Upper lobe of left lung (tissue), 6 donors: ENCODE data around the gene DENND1A. TPM values are rescaled to one million over a fixed set of nuclear protein-coding genes. Genes with fewer than 3 reads are reported as not detected.

Experiments
- ATAC-seq, 2 donors: fragments of 200-7000 bp; cut with Tn5 transposase; one replicate each; pipeline ENCODE4 v1.9.1; 2022; ENCODE audit warnings: mild to moderate bottlenecking in 2 of 2, moderate library complexity in 2 of 2; ENCODE audit not compliant: low FRiP score in 2 of 2
- DNase-seq, 2 donors: peaks; one replicate each; pipeline ENCODE4 v3.0.0-alpha.2; 2019 to 2020
- H3K27ac ChIP-seq, 4 donors: fragments of 200-600 bp; sonication (generic); one replicate each; pipeline ENCODE4 v1.5.1; 2016 to 2019
- H3K27me3 ChIP-seq, 4 donors: fragments of 200-600 bp; sonication (generic); one replicate each; pipeline ENCODE4 v1.5.1; 2017 to 2019
- H3K36me3 ChIP-seq, 4 donors: fragments of 200-600 bp; sonication (generic); one replicate each; pipeline ENCODE4 v1.5.1; 2016 to 2019
- H3K4me1 ChIP-seq, 4 donors: fragments of 200-600 bp; sonication (generic); one replicate each; pipeline ENCODE4 v1.5.1; 2018 to 2019
- H3K4me3 ChIP-seq, 4 donors: fragments of 200-600 bp; sonication (generic); one replicate each; pipeline ENCODE4 v1.5.1; 2017 to 2019; ENCODE audit warnings: mild to moderate bottlenecking in 2 of 4, moderate library complexity in 1 of 4
- H3K9me3 ChIP-seq, 4 donors: fragments of 200-600 bp; sonication (generic); one replicate each; pipeline ENCODE4 v1.5.1; 2018 to 2019
- CTCF ChIP-seq, 6 experiments: fragments of 450-650 bp in 4 of 6; fragments of 200-600 bp in 2 of 6; sonication (generic) in 2 of 6; IDR thresholded peaks; one replicate each; pipeline ENCODE4 v1.5.1; 2016 to 2019; ENCODE audit warnings: antibody characterized with exemption in 6 of 6
- EP300 ChIP-seq, 4 donors: sonication (generic); formaldehyde crosslinking; IDR thresholded peaks; one replicate each; pipeline ENCODE4 v1.5.1; 2017; ENCODE audit warnings: antibody characterized with exemption in 4 of 4, control low read depth in 2 of 4
- POLR2A ChIP-seq, 4 donors: fragments of 450-650 bp; IDR thresholded peaks; one replicate each; pipeline ENCODE4 v1.5.1; 2016 to 2017; ENCODE audit warnings: antibody characterized with exemption in 4 of 4, mild to moderate bottlenecking in 2 of 4
- POLR2AphosphoS5 ChIP-seq, 2 donors: sonication (generic); formaldehyde crosslinking; IDR thresholded peaks; one replicate each; pipeline ENCODE4 v1.5.1; 2017; ENCODE audit warnings: antibody characterized with exemption in 2 of 2
- WGBS, 2 donors: methylation state at CpG; one replicate each; pipeline ENCODE4 v1.1.5; 2017 to 2018; 5-methylcytosine and 5-hydroxymethylcytosine counted together
- total RNA-seq, 6 donors: library from RNA; depleted of rRNA in 4 of 6; stranded (reverse); fragments of >200 nt in 4 of 6; gene quantifications; one replicate each; pipeline versions ENCODE4 v1.1.0 to v1.2.1, GENCODE V29; 2016 to 2021
- donor health status: DM: no; HTN: no; CAD: no; lungs with moderate emphysema.
- donor health status: DM: no; HTN: yes; CAD: no; lungs with severe emphysema.

The DENND1A gene
- total RNA-seq, 6 donors from 2014 or later, result 9.8 to 46.1 (median 16.0) TPM

- DNase-seq (no peak), ATAC-seq (no peak)
- Histone ChIP-seq H3K4me3 (no peak overlapping the region), H3K4me1 (peaks cover 0 to 8% (median 2%) of the 10 kb centered on the region in 4 donors), H3K36me3 (no peaks in the 10 kb centered on the region), H3K9me3 (peaks cover 0 to 12% (median 9%) of the 10 kb centered on the region in 4 donors), H3K27me3 (no peaks in the 10 kb centered on the region), H3K27ac (no peak overlapping the region)
- TF ChIP-seq EP300 (IDR thresholded peaks at IDR 0.05) (no peak), POLR2AphosphoS5 (IDR thresholded peaks at IDR 0.05) (no peak), CTCF (IDR thresholded peaks at IDR 0.05) (no peak), POLR2A (IDR thresholded peaks at IDR 0.05) (no peak)
- 87 to 89% methylated on average over 8 of the region's 8 CpGs for WGBS, 2 donors
Measured at GRCh38 chr9:123589361-123590239, 340.3 kb downstream of the DENND1A start.

GRCh38 chr9:123586275-123586674, 343.7 kb downstream of the DENND1A start:
- Histone ChIP-seq H3K4me3 (no peak overlapping the region), H3K36me3 (peaks cover 0 to 3% (median 0%) of the 10 kb centered on the region in 4 donors), H3K27me3 (no peaks in the 10 kb centered on the region), H3K4me1 (peaks cover 0 to 14% (median 5%) of the 10 kb centered on the region in 4 donors), H3K9me3 (peaks cover 0 to 12% (median 9%) of the 10 kb centered on the region in 4 donors), H3K27ac (no peak overlapping the region)
- ATAC-seq, result no peak
- TF ChIP-seq POLR2AphosphoS5 (IDR thresholded peaks at IDR 0.05), result peak in 1 of 2 donors; percentile 14
- no peak for TF ChIP-seq EP300 (IDR thresholded peaks at IDR 0.05)
- TF ChIP-seq CTCF (IDR thresholded peaks at IDR 0.05), result no peak
- 79 to 83% methylated on average over 5 of the region's 5 CpGs for WGBS, 2 donors
- DNase-seq, result peak in 1 of 2 donors; percentile 74

- H3K4me3 ChIP-seq, result no peak overlapping the region
- no peak for TF ChIP-seq POLR2A (IDR thresholded peaks at IDR 0.05)
- TF ChIP-seq CTCF (IDR thresholded peaks at IDR 0.05), result no peak
- no peak for TF ChIP-seq EP300 (IDR thresholded peaks at IDR 0.05)
- TF ChIP-seq POLR2AphosphoS5 (IDR thresholded peaks at IDR 0.05), result no peak
- WGBS, 2 donors, result 71 to 75% methylated on average over 4 to 10 of the region's 10 CpGs
- ATAC-seq, result peak; percentile 21 to 79
- peaks cover 0 to 3% (median 0%) of the 10 kb centered on the region in 4 donors for H3K36me3 ChIP-seq
- H3K4me1 ChIP-seq, result peaks cover 0 to 14% (median 5%) of the 10 kb centered on the region in 4 donors
- no peak overlapping the region for H3K27ac ChIP-seq
- no peaks in the 10 kb centered on the region for H3K27me3 ChIP-seq
- H3K9me3 ChIP-seq, result peaks cover 0 to 12% (median 9%) of the 10 kb centered on the region in 4 donors
- peak; percentile 2 to 46 for DNase-seq
Measured at GRCh38 chr9:123584202-123585176, 345.4 kb downstream of the DENND1A start.

GRCh38 chr9:123583646-123584045, 346.3 kb downstream of the DENND1A start:
- 97 to 98% methylated on average over 2 of the region's 2 CpGs for WGBS, 2 donors
- no peak for DNase-seq
- H3K4me3 ChIP-seq, result no peak overlapping the region
- ATAC-seq, result no peak
- H3K4me1 ChIP-seq, result peaks cover 0 to 14% (median 5%) of the 10 kb centered on the region in 4 donors
- peaks cover 0 to 12% (median 9%) of the 10 kb centered on the region in 4 donors for H3K9me3 ChIP-seq
- peaks cover 0 to 3% (median 0%) of the 10 kb centered on the region in 4 donors for H3K36me3 ChIP-seq
- TF ChIP-seq EP300 (IDR thresholded peaks at IDR 0.05) (no peak), POLR2AphosphoS5 (IDR thresholded peaks at IDR 0.05) (no peak), POLR2A (IDR thresholded peaks at IDR 0.05) (no peak), CTCF (IDR thresholded peaks at IDR 0.05) (no peak)
- H3K27ac ChIP-seq, result no peak overlapping the region
- no peaks in the 10 kb centered on the region for H3K27me3 ChIP-seq
